OCI-LY3 (cell line): ENCODE measurements around the gene DNAJC10.

ENCODE experiments used
- EZH2phosphoT487 ChIP-seq: fragments of 200-600 bp; shearing (Covaris generic); IDR thresholded peaks from 2 replicates; pipeline ENCODE4 v1.6.1; 2018; ENCODE audit warnings: antibody characterized with exemption, mixed run types, low read depth
- TF ChIP-seq, protein P1 (sequence below): fragments of 200-600, 300-600 bp; sonication (generic); IDR thresholded peaks from 2 replicates; pipeline ENCODE4 v1.5.1; 2014; ENCODE audit warnings: antibody characterized with exemption, low read length, low read depth

DNA sequence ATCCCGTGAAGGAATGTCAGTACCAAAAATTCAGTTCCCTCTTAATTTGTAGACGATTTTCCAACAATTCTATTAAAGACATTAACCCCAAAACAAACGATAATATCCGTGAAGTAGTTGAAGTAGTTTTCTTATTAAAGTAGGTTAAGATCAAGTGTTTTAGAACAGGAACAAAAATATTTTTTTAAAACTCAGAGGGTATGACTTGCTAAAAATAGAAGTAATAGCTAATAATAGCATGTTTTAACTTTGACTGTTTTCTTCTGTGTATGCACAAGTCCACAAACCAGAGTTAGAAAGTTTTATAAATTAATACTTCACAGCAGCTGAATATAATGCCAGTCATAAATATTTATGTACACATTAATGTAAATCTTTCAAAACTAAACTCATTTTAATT, 2.4 kb downstream of the DNAJC10 start:
- TF ChIP-seq, protein P1, sequence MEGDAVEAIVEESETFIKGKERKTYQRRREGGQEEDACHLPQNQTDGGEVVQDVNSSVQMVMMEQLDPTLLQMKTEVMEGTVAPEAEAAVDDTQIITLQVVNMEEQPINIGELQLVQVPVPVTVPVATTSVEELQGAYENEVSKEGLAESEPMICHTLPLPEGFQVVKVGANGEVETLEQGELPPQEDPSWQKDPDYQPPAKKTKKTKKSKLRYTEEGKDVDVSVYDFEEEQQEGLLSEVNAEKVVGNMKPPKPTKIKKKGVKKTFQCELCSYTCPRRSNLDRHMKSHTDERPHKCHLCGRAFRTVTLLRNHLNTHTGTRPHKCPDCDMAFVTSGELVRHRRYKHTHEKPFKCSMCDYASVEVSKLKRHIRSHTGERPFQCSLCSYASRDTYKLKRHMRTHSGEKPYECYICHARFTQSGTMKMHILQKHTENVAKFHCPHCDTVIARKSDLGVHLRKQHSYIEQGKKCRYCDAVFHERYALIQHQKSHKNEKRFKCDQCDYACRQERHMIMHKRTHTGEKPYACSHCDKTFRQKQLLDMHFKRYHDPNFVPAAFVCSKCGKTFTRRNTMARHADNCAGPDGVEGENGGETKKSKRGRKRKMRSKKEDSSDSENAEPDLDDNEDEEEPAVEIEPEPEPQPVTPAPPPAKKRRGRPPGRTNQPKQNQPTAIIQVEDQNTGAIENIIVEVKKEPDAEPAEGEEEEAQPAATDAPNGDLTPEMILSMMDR = no peak
- TF ChIP-seq EZH2phosphoT487 = no peak
